Loucy (cell line): ENCODE data around the gene SMOC2.

Experiments
- EZH2phosphoT487 ChIP-seq: fragments of 200-600 bp; IDR thresholded peaks from 2 replicates; pipeline ENCODE4 v1.6.1; 2018; ENCODE audit warnings: antibody characterized with exemption, mild to moderate bottlenecking, moderate library complexity, borderline replicate concordance
- TF ChIP-seq, protein P1 (sequence below): fragments of 200-600 bp; sonication (generic); conservative IDR thresholded peaks from 2 replicates; pipeline ENCODE4 v1.5.1; 2014; ENCODE audit warnings: mild to moderate bottlenecking, antibody characterized with exemption, low read length

DNA sequence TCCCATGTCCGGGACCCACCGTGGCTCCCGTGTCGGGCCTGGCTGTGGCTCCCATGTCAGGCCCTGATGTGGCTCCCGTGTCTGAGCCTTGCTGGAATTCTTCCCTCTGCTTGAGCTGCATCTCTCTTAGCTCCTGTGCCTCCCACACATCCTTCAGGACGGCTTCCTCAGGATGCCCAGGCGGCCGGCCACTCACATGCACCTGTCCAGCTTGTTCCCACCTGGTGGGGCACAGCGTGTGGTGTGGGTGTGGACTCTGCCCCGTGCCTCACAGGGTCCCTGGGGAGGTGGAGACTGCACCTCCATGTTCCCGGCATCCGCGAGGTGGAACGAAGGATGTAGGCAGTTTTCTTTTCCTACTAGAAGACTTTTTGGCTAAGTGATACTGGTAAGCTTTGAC, 170.7 kb downstream of the SMOC2 start:
- TF ChIP-seq, protein P1, sequence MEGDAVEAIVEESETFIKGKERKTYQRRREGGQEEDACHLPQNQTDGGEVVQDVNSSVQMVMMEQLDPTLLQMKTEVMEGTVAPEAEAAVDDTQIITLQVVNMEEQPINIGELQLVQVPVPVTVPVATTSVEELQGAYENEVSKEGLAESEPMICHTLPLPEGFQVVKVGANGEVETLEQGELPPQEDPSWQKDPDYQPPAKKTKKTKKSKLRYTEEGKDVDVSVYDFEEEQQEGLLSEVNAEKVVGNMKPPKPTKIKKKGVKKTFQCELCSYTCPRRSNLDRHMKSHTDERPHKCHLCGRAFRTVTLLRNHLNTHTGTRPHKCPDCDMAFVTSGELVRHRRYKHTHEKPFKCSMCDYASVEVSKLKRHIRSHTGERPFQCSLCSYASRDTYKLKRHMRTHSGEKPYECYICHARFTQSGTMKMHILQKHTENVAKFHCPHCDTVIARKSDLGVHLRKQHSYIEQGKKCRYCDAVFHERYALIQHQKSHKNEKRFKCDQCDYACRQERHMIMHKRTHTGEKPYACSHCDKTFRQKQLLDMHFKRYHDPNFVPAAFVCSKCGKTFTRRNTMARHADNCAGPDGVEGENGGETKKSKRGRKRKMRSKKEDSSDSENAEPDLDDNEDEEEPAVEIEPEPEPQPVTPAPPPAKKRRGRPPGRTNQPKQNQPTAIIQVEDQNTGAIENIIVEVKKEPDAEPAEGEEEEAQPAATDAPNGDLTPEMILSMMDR, result no peak
- TF ChIP-seq EZH2phosphoT487, result no peak
